ENCODE data around the gene ZNF318.

ZNF318 gene

DNA sequence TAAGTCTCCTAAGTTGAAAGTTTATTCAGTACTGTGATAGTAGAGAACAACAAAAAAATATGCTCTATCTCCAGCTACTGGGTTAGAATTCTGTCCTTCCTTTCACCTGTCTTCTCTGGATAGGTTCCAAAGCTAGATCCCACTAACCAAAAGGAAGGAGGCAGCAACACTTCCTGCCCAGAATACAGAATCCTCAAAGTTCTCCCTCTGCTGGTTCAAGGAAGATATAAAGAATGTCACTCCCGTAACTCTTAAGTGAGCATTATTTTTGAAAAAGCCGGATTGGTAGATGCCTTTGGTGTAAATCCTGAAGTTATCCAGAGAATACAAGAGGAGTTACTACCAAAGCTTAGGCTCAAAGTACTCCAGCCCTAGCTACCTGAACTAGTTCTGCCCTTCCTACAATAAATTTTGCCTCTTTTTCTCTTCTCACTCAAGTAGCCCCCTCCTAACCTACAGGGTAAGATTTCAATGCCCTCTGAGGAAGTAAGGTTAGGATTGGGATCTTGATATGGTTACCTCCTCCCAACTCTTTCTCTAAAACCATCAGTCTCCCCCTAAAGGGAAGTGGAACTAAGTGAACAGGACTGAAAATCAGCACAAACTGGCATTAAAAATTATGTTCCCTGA lies 34.9 kb downstream of the ZNF318 start:
- Histone ChIP-seq H3K36me3 (replicated peaks; ENCODE audit: insufficient read depth, low read length) (no peaks in the 10 kb centered on the region), H3K9me2 (replicated peaks; ENCODE audit: insufficient read depth, low read length) (no peaks in the 10 kb centered on the region), H3K27me3 (replicated peaks; ENCODE audit: insufficient read depth, low read length) (no peaks in the 10 kb centered on the region), H3K4me2 (ENCODE audit: low read depth, low read length) (no peak overlapping the region), H3K9me3 (replicated peaks; ENCODE audit: insufficient read depth, low read length) (no peaks in the 10 kb centered on the region), H3K9ac (ENCODE audit: low read length) (no peak overlapping the region), H3K4me3 (ENCODE audit: low read length) (no peak overlapping the region), H3K4me1 (ENCODE audit: low read length) (peaks cover 12% of the 10 kb centered on the region), H3K79me2 (ENCODE audit: low read length) (no peaks in the 10 kb centered on the region), H2AFZ (ENCODE audit: low read length) (no peak overlapping the region), H3F3A (ENCODE audit: insufficient read depth, low read length) (no peaks in the 10 kb centered on the region; the same call in 1 of the 2 replicates), H3K27ac (ENCODE audit: low read length) (no peak overlapping the region), H4K20me1 (ENCODE audit: insufficient read depth, low read length) (no peaks in the 10 kb centered on the region)
- no peak for DNase-seq
- TF ChIP-seq, protein P1, sequence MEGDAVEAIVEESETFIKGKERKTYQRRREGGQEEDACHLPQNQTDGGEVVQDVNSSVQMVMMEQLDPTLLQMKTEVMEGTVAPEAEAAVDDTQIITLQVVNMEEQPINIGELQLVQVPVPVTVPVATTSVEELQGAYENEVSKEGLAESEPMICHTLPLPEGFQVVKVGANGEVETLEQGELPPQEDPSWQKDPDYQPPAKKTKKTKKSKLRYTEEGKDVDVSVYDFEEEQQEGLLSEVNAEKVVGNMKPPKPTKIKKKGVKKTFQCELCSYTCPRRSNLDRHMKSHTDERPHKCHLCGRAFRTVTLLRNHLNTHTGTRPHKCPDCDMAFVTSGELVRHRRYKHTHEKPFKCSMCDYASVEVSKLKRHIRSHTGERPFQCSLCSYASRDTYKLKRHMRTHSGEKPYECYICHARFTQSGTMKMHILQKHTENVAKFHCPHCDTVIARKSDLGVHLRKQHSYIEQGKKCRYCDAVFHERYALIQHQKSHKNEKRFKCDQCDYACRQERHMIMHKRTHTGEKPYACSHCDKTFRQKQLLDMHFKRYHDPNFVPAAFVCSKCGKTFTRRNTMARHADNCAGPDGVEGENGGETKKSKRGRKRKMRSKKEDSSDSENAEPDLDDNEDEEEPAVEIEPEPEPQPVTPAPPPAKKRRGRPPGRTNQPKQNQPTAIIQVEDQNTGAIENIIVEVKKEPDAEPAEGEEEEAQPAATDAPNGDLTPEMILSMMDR (IDR thresholded peaks at IDR 0.05; ENCODE audit: low read length): peak; percentile 37
- TF ChIP-seq EZH2 (optimal IDR thresholded peaks at IDR 0.05; ENCODE audit: low read depth, low read length) (no peak), EZH2phosphoT487 (IDR thresholded peaks at IDR 0.05; ENCODE audit: low read length) (no peak)

DNA sequence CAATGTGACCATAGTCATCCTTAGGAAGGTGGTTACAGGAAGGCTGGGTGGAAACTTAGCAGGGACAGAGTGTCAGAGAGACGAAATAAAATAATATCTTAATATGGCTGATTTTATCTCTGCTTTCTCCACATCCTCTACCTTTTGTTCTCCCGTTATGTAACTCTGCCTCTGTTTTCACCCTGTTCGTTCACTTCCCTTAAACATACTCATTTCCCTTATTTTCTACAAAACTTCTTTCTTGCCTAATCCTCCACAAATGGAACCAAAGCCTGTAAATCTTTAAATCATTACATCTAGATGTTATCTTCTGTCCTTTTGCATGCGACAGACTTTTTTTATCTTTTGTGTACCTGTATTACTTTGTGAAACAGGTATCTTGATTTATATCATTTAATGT lies 37.6 kb downstream of the ZNF318 start:
- H3K4me3 ChIP-seq (ENCODE audit: low read length): no peak overlapping the region
- H3K4me2 ChIP-seq (ENCODE audit: low read depth, low read length): no peak overlapping the region
- H4K20me1 ChIP-seq (ENCODE audit: insufficient read depth, low read length): no peaks in the 10 kb centered on the region
- H3K27me3 ChIP-seq (replicated peaks; ENCODE audit: insufficient read depth, low read length): no peaks in the 10 kb centered on the region
- no peak overlapping the region for H2AFZ ChIP-seq (ENCODE audit: low read length)
- no peaks in the 10 kb centered on the region for H3K4me1 ChIP-seq (ENCODE audit: low read length)
- DNase-seq: no peak
- TF ChIP-seq EZH2 (optimal IDR thresholded peaks at IDR 0.05; ENCODE audit: low read depth, low read length) (no peak), EZH2phosphoT487 (IDR thresholded peaks at IDR 0.05; ENCODE audit: low read length) (no peak)
- TF ChIP-seq, protein P1 (IDR thresholded peaks at IDR 0.05; ENCODE audit: low read length): no peak
- H3K9me3 ChIP-seq (replicated peaks; ENCODE audit: insufficient read depth, low read length): no peaks in the 10 kb centered on the region
- H3K9ac ChIP-seq (ENCODE audit: low read length): no peak overlapping the region
- H3K27ac ChIP-seq (ENCODE audit: low read length): no peak overlapping the region
- H3K36me3 ChIP-seq (replicated peaks; ENCODE audit: insufficient read depth, low read length): no peaks in the 10 kb centered on the region
- no peaks in the 10 kb centered on the region for H3K9me2 ChIP-seq (replicated peaks; ENCODE audit: insufficient read depth, low read length)
- H3F3A ChIP-seq (ENCODE audit: insufficient read depth, low read length): no peaks in the 10 kb centered on the region
- H3K79me2 ChIP-seq (ENCODE audit: low read length): no peaks in the 10 kb centered on the region

GRCh38 chr6:43331470-43331869 lies 38.0 kb downstream of the ZNF318 start:
- TF ChIP-seq, protein P1 (IDR thresholded peaks at IDR 0.05; ENCODE audit: low read length): no peak
- TF ChIP-seq EZH2 (optimal IDR thresholded peaks at IDR 0.05; ENCODE audit: low read depth, low read length): no peak
- TF ChIP-seq EZH2phosphoT487 (IDR thresholded peaks at IDR 0.05; ENCODE audit: low read length): no peak
- Histone ChIP-seq H2AFZ (ENCODE audit: low read length) (no peak overlapping the region), H4K20me1 (ENCODE audit: insufficient read depth, low read length) (no peaks in the 10 kb centered on the region), H3K9ac (ENCODE audit: low read length) (no peak overlapping the region), H3K79me2 (ENCODE audit: low read length) (no peaks in the 10 kb centered on the region), H3K9me2 (replicated peaks; ENCODE audit: insufficient read depth, low read length) (no peaks in the 10 kb centered on the region), H3K27me3 (replicated peaks; ENCODE audit: insufficient read depth, low read length) (no peaks in the 10 kb centered on the region), H3F3A (ENCODE audit: insufficient read depth, low read length) (no peaks in the 10 kb centered on the region), H3K27ac (ENCODE audit: low read length) (no peak overlapping the region), H3K4me3 (ENCODE audit: low read length) (no peak overlapping the region), H3K36me3 (replicated peaks; ENCODE audit: insufficient read depth, low read length) (no peaks in the 10 kb centered on the region), H3K4me1 (ENCODE audit: low read length) (no peaks in the 10 kb centered on the region), H3K9me3 (replicated peaks; ENCODE audit: insufficient read depth, low read length) (no peaks in the 10 kb centered on the region), H3K4me2 (ENCODE audit: low read depth, low read length) (no peak overlapping the region)
- no peak for DNase-seq

Measured in MM.1S (cell line).